Heart right ventricle (tissue), 16 donors: ENCODE results near the gene TMEM106C. TPM values are rescaled to one million over a fixed set of nuclear protein-coding genes. Genes with fewer than 3 reads are reported as not detected.

Source experiments
- ATAC-seq, 8 donors: fragments of 200-7000 bp; cut with Tn5 transposase; one replicate each; pipeline ENCODE4 v1.9.1; 2020; ENCODE audit warnings: mild to moderate bottlenecking in 8 of 8, moderate library complexity in 8 of 8, moderate number of reproducible peaks in 1 of 8
- DNase-seq, 2 donors: peaks; one replicate each; pipeline ENCODE4 v3.0.0-alpha.2; 2020
- H3K27ac ChIP-seq, 10 donors: fragments of 200-600 bp; sonication (generic) in 2 of 10; one replicate each; pipeline versions ENCODE4 v1.5.0 to v1.8.0; 2020 to 2022; ENCODE audit warnings: mild to moderate bottlenecking in 3 of 10
- H3K27me3 ChIP-seq, 7 donors: fragments of 200-600 bp; one replicate each; pipeline ENCODE4 v1.8.0; 2021 to 2022; ENCODE audit warnings: mild to moderate bottlenecking in 2 of 7
- H3K36me3 ChIP-seq, 9 donors: fragments of 200-600 bp; sonication (generic) in 1 of 9; one replicate each; pipeline versions ENCODE4 v1.5.0 to v1.8.0; 2020 to 2022; ENCODE audit warnings: mild to moderate bottlenecking in 2 of 9
- H3K4me1 ChIP-seq, 9 donors: fragments of 200-600 bp; sonication (generic) in 1 of 9; one replicate each; pipeline versions ENCODE4 v1.5.0 to v1.8.0; 2020 to 2022; ENCODE audit warnings: mild to moderate bottlenecking in 4 of 9
- H3K4me3 ChIP-seq, 10 donors: fragments of 200-600 bp; sonication (generic) in 2 of 10; one replicate each; pipeline versions ENCODE4 v1.5.0 to v1.8.0; 2020 to 2022; ENCODE audit warnings: mild to moderate bottlenecking in 7 of 10, moderate library complexity in 2 of 10
- H3K9me3 ChIP-seq, 11 donors: fragments of 200-600 bp in 10 of 11; sonication (generic) in 2 of 11; one replicate each; pipeline versions ENCODE4 v1.5.0 to v1.8.0; 2013 to 2022; ENCODE audit warnings: mild to moderate bottlenecking in 2 of 11, control low read depth in 1 of 11, moderate library complexity in 1 of 11
- CTCF ChIP-seq, 9 donors: fragments of 200-600 bp; sonication (generic) in 2 of 9; IDR thresholded peaks; one replicate each; pipeline versions ENCODE4 v1.5.0 to v1.8.0; 2021 to 2022; ENCODE audit warnings: antibody characterized with exemption in 9 of 9, mild to moderate bottlenecking in 5 of 9, moderate library complexity in 1 of 9
- WGBS, 2 donors: extraction: QIAGEN DNeasy Blood & Tissue Kit; methylation state at CpG; one replicate each; pipeline ENCODE4 v1.1.7; 2013; ENCODE audit warnings: inconsistent platforms in 1 of 2; 5-methylcytosine and 5-hydroxymethylcytosine counted together
- intact Hi-C, 10 donors: fragments of 100-400 bp; cut with DNase I; formaldehyde crosslinking; loops; one replicate each; pipeline versions ENCODE4 v1.11.1 to v1.14.2; 2022
- polyA plus RNA-seq, 2 donors: library from polyadenylated mRNA; stranded (reverse); fragments of 200-250 nt; gene quantifications; one replicate each; pipeline ENCODE4 v1.2.3, GENCODE V29; 2013
- total RNA-seq, 10 donors: library from RNA; stranded (reverse); fragmentation: NEBNext Ultra II Directional in 3 of 10; extraction: Animal tissue kit (Norgen Biotek cat#: 25700) in 3 of 10; gene quantifications; one replicate each; pipeline versions ENCODE4 v1.2.1 to v1.2.4, GENCODE V29; 2021 to 2023
- donor health status: Arrhythmogenic right ventricular cardiomyopathy.
- donor health status: ischemic (EF 13 %, LVEDD 7.1; RV severe dilation, severe dysfunction).
- donor health status: healthy with polysubstance abuse.
- donor health status: DM: no; HTN: yes; CAD: no.
- donor health status: DM: no; HTN: no; CAD: no.
- donor health status: ischemic (EF 25% LVEDD 6.9; RV normal size, moderate dysfunction).
- donor health status: ischemic (EF 25% LVEDD 5.7; RV mildly dilated, moderate dysfunction).
- donor health status: healthy.
- donor health status: DM: yes; HTN: yes; CAD: no.
- donor health status: Ischemic cardiomyopathy.
- donor health status: ischemic (EF 35%, LVEDD 5.7; RV mildly dilated, moderate dysfunction).
- donor health status: nonischemic (EF 11% LVEDD 7.7; RV severe dilation, severe dysfunction).
- donor health status: DM: yes; HTN: yes; CAD: no.
- donor health status: PGD.
- donor health status: ischemic (EF 29% LVEDD 5.4; RV normal size, mild dysfunction).
- donor health status: nonischemic (EF 23%, LVEDD 6.1; RV moderate dilation, normal function).

TMEM106C gene
- total and polyA plus RNA-seq, 12 donors: 22.3 to 61.8 (median 40.0) TPM

- 88 to 94% methylated on average over 16 of the region's 16 CpGs for WGBS, 2 donors
- intact Hi-C loops: no loop called here
- H3K36me3 ChIP-seq: no peaks in the 10 kb centered on the region
- H3K4me3 ChIP-seq: no peak overlapping the region
- peaks cover 0 to 16% (median 0%) of the 10 kb centered on the region in 7 donors for H3K27me3 ChIP-seq
- no peak overlapping the region for H3K27ac ChIP-seq
- ATAC-seq (no peak), DNase-seq (no peak)
- TF ChIP-seq CTCF (IDR thresholded peaks at IDR 0.05): no peak
- H3K4me1 ChIP-seq: peaks cover 0 to 12% (median 2%) of the 10 kb centered on the region in 9 donors
- no peaks in the 10 kb centered on the region for H3K9me3 ChIP-seq
Measured at GRCh38 chr12:47985596-47986290, 22.3 kb downstream of the TMEM106C start.

- H3K4me3 ChIP-seq: no peak overlapping the region
- H3K4me1 ChIP-seq: peaks cover 0 to 15% (median 4%) of the 10 kb centered on the region in 9 donors
- no peak for ATAC-seq
- WGBS, 2 donors: 77 to 80% methylated on average over 8 of the region's 8 CpGs
- no peak for TF ChIP-seq CTCF (IDR thresholded peaks at IDR 0.05)
- no peaks in the 10 kb centered on the region for H3K9me3 ChIP-seq
- no peak for DNase-seq
- peaks cover 0 to 16% (median 0%) of the 10 kb centered on the region in 7 donors for H3K27me3 ChIP-seq
- no peak overlapping the region for H3K27ac ChIP-seq
- intact Hi-C loops: no loop called here
- H3K36me3 ChIP-seq: no peaks in the 10 kb centered on the region
Measured at GRCh38 chr12:47986291-47986660, 22.9 kb downstream of the TMEM106C start.

GRCh38 chr12:47986832-47987231 lies 23.4 kb downstream of the TMEM106C start:
- peaks cover 0 to 15% (median 7%) of the 10 kb centered on the region in 9 donors for H3K4me1 ChIP-seq
- intact Hi-C loops: no loop called here
- no peak for ATAC-seq
- no peak for TF ChIP-seq CTCF (IDR thresholded peaks at IDR 0.05)
- H3K27me3 ChIP-seq: peaks cover 0 to 14% (median 0%) of the 10 kb centered on the region in 7 donors
- no peaks in the 10 kb centered on the region for H3K9me3 ChIP-seq
- 96 to 98% methylated on average over 5 of the region's 5 CpGs for WGBS, 2 donors
- H3K36me3 ChIP-seq: no peaks in the 10 kb centered on the region
- no peak for DNase-seq
- no peak overlapping the region for H3K27ac ChIP-seq
- H3K4me3 ChIP-seq: no peak overlapping the region

- ATAC-seq (peak in 5 of 8 donors; percentile 15 to 61 (median 26)), DNase-seq (no peak)
- intact Hi-C loops: no loop called here
- Histone ChIP-seq H3K4me3 (no peak overlapping the region), H3K27ac (no peak overlapping the region), H3K36me3 (no peaks in the 10 kb centered on the region), H3K4me1 (peaks cover 0 to 15% (median 7%) of the 10 kb centered on the region in 9 donors), H3K27me3 (peaks cover 0 to 10% (median 0%) of the 10 kb centered on the region in 7 donors), H3K9me3 (no peaks in the 10 kb centered on the region)
- 83 to 86% methylated on average over 14 of the region's 14 CpGs for WGBS, 2 donors
- no peak for TF ChIP-seq CTCF (IDR thresholded peaks at IDR 0.05)
Measured at GRCh38 chr12:47987411-47988072, 24.1 kb downstream of the TMEM106C start.
